Fibroblast of skin of right biceps (primary cell): ENCODE measurements around the gene TUBGCP5.
"Not testable (repeated sequence)": the region's sequence is repeated elsewhere in the genome, so short reads cannot be mapped to it uniquely, and the experiment has no call there.

Source experiments
- DNase-seq: peaks from one replicate; pipeline ENCODE4 v3.0.0-alpha.2; 2013

Gene TUBGCP5

GRCh38 chr15:23039917-23040281, 530 bp upstream of the TUBGCP5 start:
- DNase-seq, result no peak

- DNase-seq, result peak; percentile 56
These were observed 635 bp downstream of the TUBGCP5 start for GRCh38 chr15:23038726-23039142.

DNA sequence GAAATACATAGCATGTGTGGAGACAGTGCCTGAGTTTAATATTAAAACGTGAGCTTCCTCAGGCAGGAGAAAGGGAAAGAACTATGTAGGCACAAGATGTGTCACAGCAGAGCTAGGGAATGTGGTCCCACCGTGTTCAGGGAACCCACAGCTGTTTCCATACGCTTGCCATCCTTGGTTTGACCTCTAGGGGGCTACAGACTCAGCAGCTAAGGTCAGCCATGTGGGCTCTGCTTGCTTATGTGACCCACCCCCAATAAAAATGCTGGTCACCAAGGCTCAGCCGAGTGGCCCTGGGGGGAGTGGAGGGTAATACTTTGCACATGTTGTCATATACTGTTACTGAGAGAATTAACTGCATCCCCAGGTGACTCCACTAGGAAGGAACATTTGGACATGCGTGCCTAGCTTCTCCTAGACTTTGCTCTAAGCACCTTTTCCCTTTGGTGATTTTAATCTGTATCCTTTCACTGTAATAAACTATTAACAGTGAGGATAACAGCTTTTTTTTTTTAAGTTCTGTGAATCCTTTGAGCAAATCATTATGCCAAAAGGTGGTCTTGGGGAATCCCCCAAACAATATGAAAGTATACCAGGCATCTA, 3.3 kb downstream of the TUBGCP5 start:
- DNase-seq, result peak; percentile 58

GRCh38 chr15:23033979-23034378, 5.4 kb downstream of the TUBGCP5 start:
- DNase-seq, result no peak

DNA sequence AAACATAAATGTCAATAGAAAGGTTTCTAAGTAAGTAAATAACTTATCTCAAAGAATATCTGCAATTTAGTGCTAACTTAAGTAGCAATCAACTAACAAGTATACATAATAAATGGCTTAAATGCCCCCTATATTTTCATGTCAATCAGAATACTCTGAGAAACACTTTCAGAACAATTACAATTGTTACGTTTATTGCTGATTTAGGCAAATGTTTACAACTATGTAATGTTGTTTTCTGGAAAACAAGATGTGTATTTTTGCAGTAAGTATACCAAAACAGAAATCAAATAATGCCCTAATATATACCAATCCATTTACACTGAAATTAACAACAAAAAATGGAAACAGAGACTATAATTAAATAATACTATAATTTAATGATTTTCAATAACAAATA, 13.2 kb downstream of the TUBGCP5 start:
- DNase-seq, result no peak

DNA sequence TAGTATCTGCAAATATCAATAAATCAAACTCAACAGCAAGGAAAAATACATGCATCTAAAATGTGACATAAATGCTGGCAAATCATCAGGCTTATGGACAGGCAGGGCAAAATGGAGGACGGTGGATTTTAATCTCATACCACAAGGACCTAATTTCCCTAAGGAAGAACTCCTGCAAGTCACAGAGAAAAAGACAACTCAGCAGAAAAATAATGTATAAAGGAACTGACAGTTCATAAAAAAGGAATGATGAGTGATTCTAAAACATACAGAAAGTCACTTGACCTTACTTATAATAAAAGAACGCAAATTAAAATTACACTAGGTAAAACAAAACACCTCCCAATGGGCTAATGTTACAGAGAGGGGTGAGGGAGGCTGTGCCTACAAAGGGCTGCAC, 17.2 kb downstream of the TUBGCP5 start:
- no peak for DNase-seq

DNA sequence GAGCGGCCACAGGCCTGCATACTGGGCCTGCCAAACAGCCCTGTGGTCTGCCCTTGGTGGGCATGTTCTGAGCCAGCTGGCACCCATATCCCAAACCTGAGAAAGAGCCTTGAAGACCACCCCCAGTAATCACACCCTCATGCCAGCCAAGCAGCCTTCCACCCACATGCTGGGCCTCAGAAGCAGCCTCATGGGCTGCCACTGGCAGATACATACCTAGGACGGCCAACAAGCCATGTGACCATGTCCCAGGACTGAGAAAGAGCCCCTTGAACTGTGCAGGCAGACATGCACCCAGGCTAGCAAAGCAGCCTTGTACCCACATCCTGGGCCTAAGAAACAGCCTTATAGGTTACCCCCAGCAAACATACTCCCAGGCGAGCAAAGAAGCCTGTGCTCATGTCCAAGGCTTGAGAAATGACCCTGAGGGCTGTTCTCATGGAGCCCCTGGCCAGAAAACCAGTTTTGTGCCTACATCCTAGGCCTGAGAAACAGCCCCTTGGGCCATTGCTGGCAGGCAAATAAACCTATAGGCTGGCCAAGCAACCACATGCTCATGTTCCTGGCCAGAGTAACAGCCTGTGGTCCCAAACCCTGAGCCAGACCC, 24.9 kb downstream of the TUBGCP5 start:
- DNase-seq, result no peak

- no peak for DNase-seq
These were observed 25.7 kb downstream of the TUBGCP5 start for GRCh38 chr15:23013681-23014080.

GRCh38 chr15:23012616-23013015, 26.8 kb downstream of the TUBGCP5 start:
- DNase-seq, result not testable (repeated sequence)

DNA sequence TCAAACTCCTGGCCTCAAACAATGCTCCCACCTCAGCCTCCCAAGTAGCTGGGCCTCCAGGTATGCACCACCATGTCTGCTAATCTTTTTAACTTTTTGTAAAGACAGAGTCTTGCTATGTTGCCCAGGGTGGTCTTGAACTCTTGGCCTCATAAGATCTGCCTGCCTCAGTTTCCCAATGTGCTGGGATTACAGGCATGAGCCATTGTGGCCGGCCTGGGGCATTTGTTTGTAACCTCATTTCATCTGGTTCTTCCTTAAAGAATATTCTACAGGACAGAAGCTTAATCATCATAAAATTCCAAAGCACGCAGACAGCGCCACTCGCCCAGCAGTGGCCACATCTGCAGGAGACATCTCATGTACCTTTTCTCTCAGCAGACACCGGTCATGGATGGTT, 35.6 kb downstream of the TUBGCP5 start:
- no peak for DNase-seq

GRCh38 chr15:23002920-23003319, 36.4 kb downstream of the TUBGCP5 start:
- no peak for DNase-seq

DNA sequence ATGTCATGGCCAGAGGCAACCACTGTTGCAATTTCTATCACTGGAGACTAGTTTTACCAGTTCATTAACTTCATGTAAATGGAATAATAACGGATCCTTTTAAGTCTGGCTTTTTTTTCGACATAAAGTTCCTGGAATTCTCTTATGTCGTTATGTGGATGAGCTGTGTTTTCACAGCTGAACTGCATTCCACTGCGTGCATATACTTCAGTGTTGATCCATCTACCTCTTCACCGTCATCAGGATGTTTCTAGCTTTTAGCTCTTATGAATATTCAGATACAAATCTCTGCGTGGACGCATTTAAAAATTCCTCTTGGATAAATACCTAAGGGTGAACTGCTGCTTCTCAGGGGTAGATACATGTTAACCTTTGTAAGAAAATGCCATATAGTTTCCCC, 43.6 kb downstream of the TUBGCP5 start:
- DNase-seq, result no peak

GRCh38 chr15:22992024-22992326, 47.4 kb downstream of the TUBGCP5 start:
- DNase-seq, result no peak

DNA sequence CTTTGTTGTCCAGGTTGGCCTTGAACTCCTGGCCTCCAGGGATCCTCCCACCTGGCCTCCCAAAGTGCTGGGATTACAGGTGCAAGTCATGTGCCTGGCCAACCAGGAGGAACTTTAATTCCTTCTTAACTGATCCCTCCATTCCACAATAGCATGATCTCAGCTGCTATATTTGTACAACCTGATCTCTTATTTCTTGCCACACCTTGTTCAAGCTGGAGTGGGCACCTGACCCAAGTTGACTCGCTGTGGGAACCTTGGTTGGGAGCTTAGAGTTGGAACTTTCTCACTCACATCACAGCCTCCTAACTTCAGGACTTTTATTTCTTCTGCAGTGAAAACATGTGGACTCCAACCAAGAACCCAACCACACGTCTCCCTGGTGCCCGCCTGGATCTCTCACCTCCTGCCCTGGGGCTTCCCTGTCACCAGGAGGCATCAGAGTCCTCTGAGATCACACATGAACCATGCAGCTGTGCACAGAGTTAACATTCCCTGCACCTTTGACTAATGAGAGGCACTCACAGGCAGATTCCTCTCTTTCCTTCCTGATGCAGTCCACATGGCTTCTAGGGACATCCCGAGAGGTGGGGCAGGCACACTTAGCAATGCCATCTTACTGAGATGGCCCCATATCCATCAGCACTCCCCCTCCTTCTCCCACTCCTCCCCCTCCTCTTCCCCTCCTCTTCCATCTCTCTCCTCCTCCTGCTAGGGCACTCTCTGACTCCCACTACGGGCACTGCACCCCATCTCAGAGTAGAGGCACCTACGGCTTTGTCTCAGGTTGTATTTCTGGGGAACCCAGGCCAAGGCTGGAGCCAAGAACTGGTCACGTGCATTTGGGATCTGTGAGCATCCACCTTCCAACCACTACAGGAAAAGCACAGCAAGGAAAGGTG, 49.5 kb downstream of the TUBGCP5 start:
- no peak for DNase-seq

DNA sequence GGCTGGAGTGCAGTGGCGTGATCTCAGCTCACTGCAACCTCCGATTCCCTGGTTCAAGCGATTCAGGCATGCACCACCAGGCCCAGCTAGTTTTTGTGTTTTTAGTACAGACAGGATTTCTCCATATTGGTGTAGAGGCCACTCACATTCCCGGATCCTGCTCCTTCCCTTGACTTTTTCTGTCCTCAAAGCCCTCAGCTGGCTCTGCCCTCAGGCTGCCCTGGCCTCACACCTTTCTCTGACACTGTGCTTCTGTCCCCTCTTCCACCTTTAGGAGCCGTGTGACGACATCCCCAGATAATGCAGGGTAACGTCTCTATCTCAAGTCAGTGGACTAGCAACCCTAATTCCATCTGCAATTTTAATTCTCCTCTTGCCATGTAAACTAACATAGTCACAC, 50.6 kb downstream of the TUBGCP5 start:
- DNase-seq, result no peak

- DNase-seq, result not testable (repeated sequence)
These were observed 57.4 kb downstream of the TUBGCP5 start for GRCh38 chr15:22981931-22982330.

GRCh38 chr15:22981051-22981840, 58.1 kb downstream of the TUBGCP5 start:
- no peak for DNase-seq

- peak; percentile 89 for DNase-seq
These were observed 58.9 kb downstream of the TUBGCP5 start, which contains the start of gene CYFIP1 for GRCh38 chr15:22980189-22981050. Gene CYFIP1, minus strand, starts transcription at chr15:22980368. Its CDS starts 33,083 bp downstream, at chr15:22947285.

GRCh38 chr15:22979238-22980188, 59.9 kb downstream of the TUBGCP5 start:
- peak; percentile 40 for DNase-seq

DNA sequence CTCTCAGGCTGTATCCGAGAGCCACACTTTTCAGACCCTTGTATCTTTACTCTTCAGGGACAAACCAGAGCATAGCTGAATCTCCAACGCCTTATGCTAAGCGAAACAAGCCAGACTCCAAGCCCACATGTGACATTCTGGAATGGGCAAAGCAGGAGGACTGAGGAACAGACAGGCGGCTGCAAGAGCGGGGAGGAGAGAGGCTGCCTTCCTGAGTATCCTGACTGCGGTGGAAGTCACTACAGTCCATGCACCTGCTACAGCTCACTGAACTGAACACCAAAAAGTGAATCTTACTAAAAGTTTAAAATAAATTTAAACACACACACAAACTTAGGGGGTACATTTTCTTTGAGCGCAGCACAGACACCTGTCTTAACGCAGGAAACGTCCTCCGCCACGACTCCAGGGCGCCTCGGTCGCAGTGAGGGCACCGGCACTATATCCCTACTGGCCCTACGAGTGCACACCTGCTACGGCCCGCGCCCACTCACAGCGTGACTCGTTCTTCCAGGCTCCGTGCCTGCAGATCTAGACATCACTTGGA, 60.6 kb downstream of the TUBGCP5 start:
- no peak for DNase-seq

- DNase-seq, result no peak
These were observed 64.6 kb downstream of the TUBGCP5 start for GRCh38 chr15:22974745-22975144.
